HCT116 (cell line): ENCODE measurements around the gene CYTH2. TPM values are rescaled to one million over a fixed set of nuclear protein-coding genes. Genes with fewer than 3 reads are reported as not detected.

Source experiments
- ATAC-seq: fragments of 200-7000 bp; cut with Tn5 transposase; 2 replicates; pipeline ENCODE4 v1.9.1; 2020; ENCODE audit warnings: mild to moderate bottlenecking, moderate library complexity
- BruUV-seq: library from RNA; stranded (reverse); fragments of 400-500 nt; replicated peaks from 2 replicates; lab custom pipeline; 2021; lab: Mats Ljungman, UMichigan
- CTCF ChIA-PET: fragments of 300-600 bp; sonication (Branson Sonifier 250); formaldehyde crosslinking; loops from one replicate; lab custom pipeline; 2021; ENCODE audit warnings: antibody characterized with exemption; lab: Charles Lee
- POLR2A ChIA-PET: fragments of 300-600, 350-600 bp; sonication (Branson Sonifier 250); formaldehyde crosslinking; loops from one replicate; lab custom pipeline; 2021; ENCODE audit warnings: antibody characterized with exemption; lab: Charles Lee
- RAD21 ChIA-PET, 2 experiments: fragments of 300-600 bp; sonication (Branson Sonifier 250); formaldehyde crosslinking; loops; one replicate each; lab custom pipeline; 2023; ENCODE audit warnings: low total read pairs in 2 of 2; ENCODE audit not compliant: uncharacterized antibody in 2 of 2, unreplicated experiment in 2 of 2, low non-redundant PET in 1 of 2; lab: Charles Lee
- DNase-seq: peaks from one replicate; pipeline ENCODE4 v3.0.0-alpha.2; 2010; ENCODE audit warnings: low read depth, low spot score
- H2AFZ ChIP-seq: fragments of 200-600 bp; shearing (Covaris generic), sonication (generic); 2 replicates; pipeline ENCODE4 v1.6.1; 2017; ENCODE audit warnings: low read depth, mixed run types, mixed read lengths, antibody characterized with exemption, low read length; ENCODE audit not compliant: poor library complexity, severe bottlenecking
- H3K27ac ChIP-seq: 2 replicates; pipeline ENCODE4 v1.5.1; 2012; ENCODE audit warnings: low read depth, low read length
- H3K27me3 ChIP-seq: fragments of 200-600 bp; sonication (generic); 2 replicates; pipeline ENCODE4 v1.6.1; 2016; ENCODE audit warnings: mixed run types, low read length, mixed read lengths; ENCODE audit not compliant: insufficient read depth
- H3K36me3 ChIP-seq, 2 experiments: fragments of 200-500 bp in 1 of 2; fragments of 200-600 bp in 1 of 2; sonication (Bioruptor generic) in 1 of 2; sonication (generic) in 1 of 2; 2 replicates each; pipeline versions ENCODE4 v1.5.1 to v1.6.1; 2014 to 2016; ENCODE audit warnings: low read length in 2 of 2, inconsistent platforms in 1 of 2, mixed read lengths in 1 of 2, mixed run types in 1 of 2; ENCODE audit not compliant: insufficient read depth in 2 of 2, control insufficient read depth in 1 of 2
- H3K4me1 ChIP-seq, 2 experiments: fragments of 200-600 bp in 1 of 2; sonication (generic) in 1 of 2; 2 replicates each; pipeline versions ENCODE4 v1.5.1 to v1.6.1; 2012 to 2017; ENCODE audit warnings: low read length in 2 of 2, inconsistent platforms in 1 of 2, mild to moderate bottlenecking in 1 of 2, mixed read lengths in 1 of 2, mixed run types in 1 of 2, moderate library complexity in 1 of 2; ENCODE audit not compliant: insufficient read depth in 2 of 2, control insufficient read depth in 1 of 2
- H3K4me2 ChIP-seq: fragments of 200-600 bp; sonication (generic); 2 replicates; pipeline ENCODE4 v1.6.1; 2017; ENCODE audit warnings: mixed run types, low read length, mixed read lengths
- H3K4me3 ChIP-seq, 2 experiments: fragments of 200-600 bp in 1 of 2; sonication (generic) in 1 of 2; replicated peaks in 1 of 2; 2 replicates each; pipeline ENCODE4 v1.5.1; 2011 to 2016; ENCODE audit warnings: low read length in 2 of 2, control low read depth in 1 of 2, low read depth in 1 of 2, mild to moderate bottlenecking in 1 of 2, mixed read lengths in 1 of 2, mixed run types in 1 of 2
- H3K79me2 ChIP-seq: fragments of 200-600 bp; sonication (generic); 2 replicates; pipeline ENCODE4 v1.6.1; 2017; ENCODE audit warnings: mild to moderate bottlenecking, mixed run types, low read length, moderate library complexity, mixed read lengths; ENCODE audit not compliant: insufficient read depth
- H3K9ac ChIP-seq: fragments of 200-600 bp; sonication (generic); 2 replicates; pipeline ENCODE4 v1.6.1; 2016; ENCODE audit warnings: low read length, mixed read lengths
- H3K9me2 ChIP-seq: fragments of 200-600 bp; sonication (generic), shearing (Covaris generic); 2 replicates; pipeline ENCODE4 v1.6.1; 2017; ENCODE audit warnings: mixed run types, mild to moderate bottlenecking, moderate library complexity; ENCODE audit not compliant: insufficient read depth
- H3K9me3 ChIP-seq, 2 experiments: fragments of 200-500 bp in 1 of 2; fragments of 200-600 bp in 1 of 2; sonication (Bioruptor generic) in 1 of 2; sonication (generic) in 1 of 2; 2 replicates each; pipeline ENCODE4 v1.6.1; 2014 to 2017; ENCODE audit warnings: low read length in 2 of 2, mixed read lengths in 2 of 2, inconsistent platforms in 1 of 2, low read depth in 1 of 2, mild to moderate bottlenecking in 1 of 2, mixed run types in 1 of 2, moderate library complexity in 1 of 2; ENCODE audit not compliant: control insufficient read depth in 1 of 2, insufficient read depth in 1 of 2
- H4K20me1 ChIP-seq: fragments of 200-600 bp; sonication (generic), shearing (Covaris generic); 2 replicates; pipeline ENCODE4 v1.6.1; 2017; ENCODE audit warnings: mixed run types, mild to moderate bottlenecking, moderate library complexity; ENCODE audit not compliant: insufficient read depth
- CBX3 ChIP-seq: IDR thresholded peaks from 2 replicates; pipeline ENCODE4 v1.6.1; 2012; ENCODE audit warnings: low read depth
- CEBPB ChIP-seq: IDR thresholded peaks from 2 replicates; pipeline ENCODE4 v1.6.1; 2012; ENCODE audit warnings: low read depth
- EGR1 ChIP-seq: IDR thresholded peaks from 2 replicates; pipeline ENCODE4 v1.6.1; 2012; ENCODE audit warnings: low read depth
- ELF1 ChIP-seq: IDR thresholded peaks from 2 replicates; pipeline ENCODE4 v1.6.1; 2012; ENCODE audit warnings: low read depth, borderline replicate concordance
- FOSL1 ChIP-seq: IDR thresholded peaks from 2 replicates; pipeline ENCODE4 v1.6.1; 2012; ENCODE audit warnings: low read depth
- MAX ChIP-seq: IDR thresholded peaks from 2 replicates; pipeline ENCODE4 v1.6.1; 2012
- POLR2A ChIP-seq: IDR thresholded peaks from 2 replicates; pipeline ENCODE4 v1.7.0; 2011; ENCODE audit warnings: borderline replicate concordance; ENCODE audit not compliant: insufficient read depth, insufficient read length; ENCODE audit errors: extremely low read depth
- RAD21 ChIP-seq: IDR thresholded peaks from 2 replicates; pipeline ENCODE4 v1.6.1; 2012; ENCODE audit warnings: low read depth, mild to moderate bottlenecking
- SIN3A ChIP-seq: IDR thresholded peaks from 2 replicates; pipeline ENCODE4 v1.6.1; 2012; ENCODE audit warnings: low read depth
- SRF ChIP-seq: IDR thresholded peaks from 2 replicates; pipeline ENCODE4 v1.6.1; 2012; ENCODE audit warnings: low read depth
- YY1 ChIP-seq: IDR thresholded peaks from 2 replicates; pipeline ENCODE4 v1.6.1; 2011; ENCODE audit warnings: low read length, low read depth, moderate library complexity, mild to moderate bottlenecking; ENCODE audit not compliant: insufficient replicate concordance; ENCODE audit errors: extremely low read depth
- ZFX ChIP-seq: fragments of 450-650 bp; IDR thresholded peaks from 2 replicates; pipeline ENCODE4 v1.6.1; 2017
- ZNF274 ChIP-seq: fragments of 200-500 bp; sonication (Bioruptor generic); IDR thresholded peaks from 2 replicates; pipeline ENCODE4 v1.6.1; 2014; ENCODE audit warnings: mild to moderate bottlenecking, low read depth, low read length, inconsistent platforms
- intact Hi-C: fragments of 100-400 bp; cut with micrococcal nuclease; formaldehyde crosslinking; loops from 2 replicates; pipeline ENCODE4 v1.10.0; 2022
- total RNA-seq: library from RNA; stranded (reverse); gene quantifications from one replicate; pipeline ENCODE4 v1.2.1, GENCODE V29; 2021; ENCODE audit not compliant: unreplicated experiment
- TF ChIP-seq, protein P1 (sequence below): IDR thresholded peaks from 2 replicates; pipeline ENCODE4 v1.6.1; 2012

Gene CYTH2
- total RNA-seq, 1 experiment from 2014 or later, result 75.3 TPM

DNA sequence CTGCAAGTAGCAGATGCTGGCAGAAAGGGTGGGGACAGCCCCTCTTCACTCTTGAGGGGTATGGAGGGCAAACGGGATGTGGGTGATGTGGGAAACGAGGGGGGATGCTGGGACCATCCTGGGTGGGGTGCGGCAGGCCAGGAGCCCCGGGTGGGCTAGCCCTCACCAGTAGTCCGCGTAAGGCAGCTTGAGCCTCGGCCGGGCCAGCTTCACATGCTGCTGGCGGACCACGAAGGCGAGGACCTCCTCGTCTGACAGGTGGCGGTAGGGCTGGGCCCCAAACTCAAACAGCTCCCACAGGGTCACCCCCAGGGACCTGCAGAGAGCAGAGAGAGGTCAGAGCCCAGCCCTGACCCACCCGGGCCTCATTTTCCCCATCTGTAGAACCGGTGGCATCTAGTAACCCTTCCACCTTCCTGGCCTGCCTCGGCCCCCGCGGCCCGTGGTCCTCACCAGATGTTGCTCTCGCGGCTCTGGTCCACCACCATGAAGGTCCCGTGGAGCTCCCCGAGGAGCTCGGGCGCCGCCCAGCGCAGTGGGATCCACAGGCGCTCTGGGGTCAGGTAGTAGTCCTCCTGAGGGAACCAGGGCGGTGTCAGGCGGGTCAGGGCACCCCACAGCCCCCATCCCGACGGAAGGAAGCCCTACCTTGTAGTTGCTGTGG lies 31.8 kb downstream of the CYTH2 start:
- CTCF ChIA-PET, result interaction anchor here (1.6 kb wide), 1 partner anchor 11 kb away, joined by 6 read pairs; no protein-coding TSS in a partner anchor
- peak overlapping the region; percentile 100 for H3K4me2 ChIP-seq
- peak overlapping the region; percentile 92 for H3K27ac ChIP-seq

More for the DNA sequence above, 31.8 kb downstream of the CYTH2 start:
- intact Hi-C loops, result loop anchor here (1.0 kb wide), 1 partner anchor 8 kb away; no protein-coding TSS in a partner anchor
- Histone ChIP-seq H3K4me3 (peak overlapping the region; percentile 86 to 97), H3K9ac (peak overlapping the region; percentile 93), H3K9me3 (no peaks in the 10 kb centered on the region), H3K4me1 (peaks cover 12 to 46% of the 10 kb centered on the region in 2 experiments), H3K79me2 (no peaks in the 10 kb centered on the region; the same call in 1 of the 2 replicates), H4K20me1 (no peaks in the 10 kb centered on the region), H3K27me3 (no peaks in the 10 kb centered on the region), H3K9me2 (no peaks in the 10 kb centered on the region), H2AFZ (no peak overlapping the region), H3K36me3 (no peaks in the 10 kb centered on the region; a peak in 1 of 4 replicates)
- ChIA-PET RAD21 (interaction anchor here in 1 of 2 experiments (0.6 to 0.9 kb wide), 3 partner anchors 8 to 180 kb away, joined by 3 to 4 read pairs (median 3); no protein-coding TSS in a partner anchor), POLR2A (no interaction called here)
- BruUV-seq, result TSS peak; percentile 65
- DNase-seq (no peak), ATAC-seq (no peak; the same call in 1 of the 2 replicates)
- TF ChIP-seq ZFX (no peak), ELF1 (no peak), CBX3 (no peak), RAD21 (no peak), SIN3A (no peak), FOSL1 (no peak), CEBPB (no peak), EGR1 (no peak), POLR2A (no peak), SRF (no peak), MAX (no peak), YY1 (no peak), ZNF274 (no peak)
- TF ChIP-seq, protein P1, sequence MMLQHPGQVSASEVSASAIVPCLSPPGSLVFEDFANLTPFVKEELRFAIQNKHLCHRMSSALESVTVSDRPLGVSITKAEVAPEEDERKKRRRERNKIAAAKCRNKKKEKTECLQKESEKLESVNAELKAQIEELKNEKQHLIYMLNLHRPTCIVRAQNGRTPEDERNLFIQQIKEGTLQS, result no peak
